ENCODE data around the gene COL5A2. TPM values are rescaled to one million over a fixed set of nuclear protein-coding genes. Genes with fewer than 3 reads are reported as not detected.

Gene COL5A2
- total and polyA plus RNA-seq, 9 of the 15 experiments (the other 6 are each of a cell fraction or from before 2014, with no cell fraction given) = 0.01 to 0.54 (median 0.19) TPM

Small RNA genes lying within 50 kb of the gene (microRNA-seq; reads per million reads assigned to microRNA genes)
- gene MIR3129 (ENCODE audit: borderline microRNAs expressed) (0.27 reads per million), gene MIR3606 (ENCODE audit: borderline microRNAs expressed) (not detected)

Small RNA genes lying within 50 kb of the gene (small RNA-seq; reads per million reads assigned to genes)
- not detected for gene MIR3129

Other genes starting within 250 kb of the COL5A2 start
- 0.14 TPM in 1 of 2 replicates, not detected in the other for gene COL3A1, start 205.4 kb downstream of the COL5A2 start, total RNA-seq (2014; rRNA removed)
- 0.06 and 0.07 TPM in 2 replicates for gene COL3A1, start 205.4 kb downstream of the COL5A2 start, total RNA-seq (2014; rRNA removed; fragmentation: Illumina TruSeq; extraction: Trizol)
- gene COL3A1, start 205.4 kb downstream of the COL5A2 start, total RNA-seq (2015; rRNA removed; fragmentation: Illumina TruSeq; extraction: Trizol) = 0.07 and 0.53 TPM in 2 replicates
- 0.67 and 0.71 TPM in 2 replicates for gene COL3A1, start 205.4 kb downstream of the COL5A2 start, total RNA-seq (2021)
- not detected in 2 replicates for gene COL3A1, start 205.4 kb downstream of the COL5A2 start, polyA plus RNA-seq (2011; rRNA removed)
- gene COL3A1, start 205.4 kb downstream of the COL5A2 start, polyA plus RNA-seq (2014; fragmentation: Illumina TruSeq; extraction: Trizol) = 0.01 and 0.03 TPM in 2 replicates
- gene COL3A1, start 205.4 kb downstream of the COL5A2 start, polyA plus RNA-seq (2014; fragmentation: Nextera tagmentation; extraction: Ambion mirVana) = under 1 TPM in 1 of 2 experiments, not detected in 1; 0.03 TPM
- 0.08 and 0.11 TPM in 2 replicates for gene COL3A1, start 205.4 kb downstream of the COL5A2 start, polyA plus RNA-seq (2014; rRNA removed)